Measurements from ENCODE around the gene PTPRC.
A peak's percentile ranks its signal among the peaks of the same experiment; 100 is the strongest.

The PTPRC gene

DNA sequence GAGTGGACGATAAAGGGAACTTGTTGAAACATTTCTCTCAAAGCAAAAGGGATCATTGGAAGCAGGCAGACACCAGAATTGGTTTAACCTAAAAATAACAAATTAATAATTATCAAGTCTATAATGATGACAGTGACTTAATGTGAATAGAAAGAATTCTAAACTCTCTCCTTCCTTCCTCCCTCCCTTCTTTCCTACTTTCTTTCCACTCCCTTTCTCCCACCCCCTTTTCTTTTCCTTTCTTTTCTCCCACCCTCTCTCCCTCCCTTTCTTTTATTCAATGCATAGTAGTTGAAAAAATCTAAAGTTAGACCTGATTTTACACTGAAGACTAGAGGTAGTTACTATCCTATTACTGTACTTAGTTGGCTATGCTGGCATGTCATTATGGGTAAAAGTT is 55.7 kb downstream of the PTPRC start:
- H2AFZ ChIP-seq (ENCODE audit: low read depth): no peak overlapping the region
- peaks cover under 1% of the 10 kb centered on the region for H3K4me1 ChIP-seq (ENCODE audit: low read depth, poor library complexity, severe bottlenecking)
- H3K36me3 ChIP-seq (ENCODE audit: insufficient read depth): no peaks in the 10 kb centered on the region
- H3K4me3 ChIP-seq (IDR thresholded peaks at IDR 0.05; ENCODE audit: insufficient read depth, low read depth, low read length): no peak overlapping the region
- H3K27ac ChIP-seq: no peak overlapping the region
- H4K20me1 ChIP-seq (ENCODE audit: insufficient read depth): no peaks in the 10 kb centered on the region
- no peak overlapping the region for H3K4me2 ChIP-seq
- H3K27me3 ChIP-seq (ENCODE audit: insufficient read depth, low read depth): no peaks in the 10 kb centered on the region
- TF ChIP-seq, protein P1, sequence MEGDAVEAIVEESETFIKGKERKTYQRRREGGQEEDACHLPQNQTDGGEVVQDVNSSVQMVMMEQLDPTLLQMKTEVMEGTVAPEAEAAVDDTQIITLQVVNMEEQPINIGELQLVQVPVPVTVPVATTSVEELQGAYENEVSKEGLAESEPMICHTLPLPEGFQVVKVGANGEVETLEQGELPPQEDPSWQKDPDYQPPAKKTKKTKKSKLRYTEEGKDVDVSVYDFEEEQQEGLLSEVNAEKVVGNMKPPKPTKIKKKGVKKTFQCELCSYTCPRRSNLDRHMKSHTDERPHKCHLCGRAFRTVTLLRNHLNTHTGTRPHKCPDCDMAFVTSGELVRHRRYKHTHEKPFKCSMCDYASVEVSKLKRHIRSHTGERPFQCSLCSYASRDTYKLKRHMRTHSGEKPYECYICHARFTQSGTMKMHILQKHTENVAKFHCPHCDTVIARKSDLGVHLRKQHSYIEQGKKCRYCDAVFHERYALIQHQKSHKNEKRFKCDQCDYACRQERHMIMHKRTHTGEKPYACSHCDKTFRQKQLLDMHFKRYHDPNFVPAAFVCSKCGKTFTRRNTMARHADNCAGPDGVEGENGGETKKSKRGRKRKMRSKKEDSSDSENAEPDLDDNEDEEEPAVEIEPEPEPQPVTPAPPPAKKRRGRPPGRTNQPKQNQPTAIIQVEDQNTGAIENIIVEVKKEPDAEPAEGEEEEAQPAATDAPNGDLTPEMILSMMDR (conservative IDR thresholded peaks at IDR 0.05; ENCODE audit: low read depth, low read length): no peak
- H3K79me2 ChIP-seq (ENCODE audit: insufficient read depth, low read depth): no peaks in the 10 kb centered on the region
- no peak overlapping the region for H3K9ac ChIP-seq

DNA sequence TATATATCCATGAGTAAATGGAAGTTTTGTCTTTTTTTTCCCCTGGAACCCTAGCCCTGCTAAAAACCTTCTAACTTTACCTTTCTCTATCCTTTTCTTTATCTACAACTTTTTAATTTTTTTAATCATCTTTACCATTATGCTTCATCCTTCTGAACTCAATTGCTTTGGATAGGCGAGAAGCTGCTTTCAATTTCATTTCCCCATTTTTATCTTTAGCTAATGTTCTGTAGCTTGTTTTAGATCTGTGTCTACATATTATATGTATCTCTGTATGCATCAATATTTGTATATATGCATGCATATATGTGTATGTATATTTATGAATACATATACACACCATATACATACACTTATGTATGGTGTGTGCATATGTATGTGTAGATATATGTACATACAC is 57.4 kb downstream of the PTPRC start:
- no peaks in the 10 kb centered on the region for H3K79me2 ChIP-seq (ENCODE audit: insufficient read depth, low read depth)
- TF ChIP-seq, protein P1 (conservative IDR thresholded peaks at IDR 0.05; ENCODE audit: low read depth, low read length): no peak

DNA sequence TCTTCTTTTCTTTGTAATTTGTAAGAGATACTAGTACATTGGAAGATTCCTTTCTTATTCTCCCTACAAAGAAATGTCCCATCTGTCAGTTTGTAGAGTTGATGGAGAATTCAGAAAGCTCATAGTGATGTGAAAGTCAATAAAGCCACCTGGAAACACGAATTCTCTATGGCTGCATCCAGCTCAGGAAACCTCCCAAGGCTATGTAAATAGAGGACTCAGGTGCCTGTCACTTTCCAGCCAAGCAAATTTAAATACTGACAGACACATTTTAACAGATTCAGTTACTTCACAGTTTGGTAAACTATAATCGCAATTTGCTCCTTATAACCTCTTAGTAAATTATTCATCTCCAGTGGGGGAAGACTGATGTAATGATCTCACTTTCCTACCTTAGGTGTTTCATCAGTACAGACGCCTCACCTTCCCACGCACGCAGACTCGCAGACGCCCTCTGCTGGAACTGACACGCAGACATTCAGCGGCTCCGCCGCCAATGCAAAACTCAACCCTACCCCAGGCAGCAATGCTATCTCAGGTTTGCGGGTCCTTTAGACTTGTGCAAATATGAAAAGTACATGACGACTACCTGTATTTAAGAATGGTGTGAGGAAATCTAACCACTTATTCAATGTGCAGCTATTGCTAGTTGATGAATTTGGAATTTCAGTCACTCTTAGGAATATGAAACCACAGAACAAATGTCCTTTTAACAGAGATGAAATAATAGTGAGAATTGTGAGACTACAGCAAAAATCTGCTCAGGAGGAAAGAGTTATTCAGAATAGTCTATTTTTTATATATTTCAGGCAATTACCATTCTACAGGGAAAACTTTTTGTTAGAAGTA is 60.6 kb downstream of the PTPRC start:
- no peak overlapping the region for H3K27ac ChIP-seq
- H3K79me2 ChIP-seq (ENCODE audit: insufficient read depth, low read depth): no peaks in the 10 kb centered on the region
- peaks cover 37% of the 10 kb centered on the region for H3K4me1 ChIP-seq (ENCODE audit: low read depth, poor library complexity, severe bottlenecking)
- no peaks in the 10 kb centered on the region for H3K36me3 ChIP-seq (ENCODE audit: insufficient read depth)
- no peak overlapping the region for H3K9ac ChIP-seq
- 0 out of 2 replicates have a peak, but pooled peaks cover 3% of the 10 kb centered on the region for H4K20me1 ChIP-seq (ENCODE audit: insufficient read depth)
- TF ChIP-seq, protein P1 (conservative IDR thresholded peaks at IDR 0.05; ENCODE audit: low read depth, low read length): peak; percentile 49
- H3K4me3 ChIP-seq (IDR thresholded peaks at IDR 0.05; ENCODE audit: insufficient read depth, low read depth, low read length): no peak overlapping the region
- no peaks in the 10 kb centered on the region for H3K27me3 ChIP-seq (ENCODE audit: insufficient read depth, low read depth)
- H3K4me2 ChIP-seq: no peak overlapping the region
- H2AFZ ChIP-seq (ENCODE audit: low read depth): no peak overlapping the region

More for the DNA sequence above, 57.4 kb downstream of the PTPRC start:
- Histone ChIP-seq H2AFZ (ENCODE audit: low read depth) (no peak overlapping the region), H3K36me3 (ENCODE audit: insufficient read depth) (no peaks in the 10 kb centered on the region), H3K9ac (no peak overlapping the region), H3K4me2 (no peak overlapping the region), H3K27ac (no peak overlapping the region), H3K27me3 (ENCODE audit: insufficient read depth, low read depth) (no peaks in the 10 kb centered on the region), H3K4me3 (IDR thresholded peaks at IDR 0.05; ENCODE audit: insufficient read depth, low read depth, low read length) (no peak overlapping the region), H4K20me1 (ENCODE audit: insufficient read depth) (no peaks in the 10 kb centered on the region), H3K4me1 (ENCODE audit: low read depth, poor library complexity, severe bottlenecking) (peaks cover 17% of the 10 kb centered on the region)

DNA sequence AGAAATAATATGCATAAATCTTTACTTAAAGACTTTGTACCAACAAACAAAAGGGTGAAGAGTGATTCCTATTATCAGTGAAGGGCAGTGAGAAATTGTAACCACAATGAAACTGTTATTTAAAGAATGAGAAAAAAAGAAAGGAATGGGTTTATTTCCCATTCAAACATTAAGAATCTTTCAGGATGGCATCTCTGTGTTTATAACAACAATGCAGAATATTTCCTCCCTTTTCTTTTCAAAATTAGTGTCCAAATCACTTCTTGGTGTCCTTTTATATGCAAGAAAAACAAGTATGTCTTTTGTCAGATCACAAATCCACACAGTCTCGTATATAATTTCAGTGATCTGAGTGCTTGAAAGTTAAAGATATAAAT is 61.2 kb downstream of the PTPRC start:
- no peak overlapping the region for H2AFZ ChIP-seq (ENCODE audit: low read depth)
- H3K4me2 ChIP-seq: no peak overlapping the region
- H3K79me2 ChIP-seq (ENCODE audit: insufficient read depth, low read depth): no peaks in the 10 kb centered on the region
- H4K20me1 ChIP-seq (ENCODE audit: insufficient read depth): 0 out of 2 replicates have a peak, but pooled peaks cover 3% of the 10 kb centered on the region
- no peaks in the 10 kb centered on the region for H3K36me3 ChIP-seq (ENCODE audit: insufficient read depth)
- no peak overlapping the region for H3K9ac ChIP-seq
- no peak overlapping the region for H3K4me3 ChIP-seq (IDR thresholded peaks at IDR 0.05; ENCODE audit: insufficient read depth, low read depth, low read length)
- no peaks in the 10 kb centered on the region for H3K27me3 ChIP-seq (ENCODE audit: insufficient read depth, low read depth)
- peaks cover 37% of the 10 kb centered on the region for H3K4me1 ChIP-seq (ENCODE audit: low read depth, poor library complexity, severe bottlenecking)
- TF ChIP-seq, protein P1 (conservative IDR thresholded peaks at IDR 0.05; ENCODE audit: low read depth, low read length): no peak
- H3K27ac ChIP-seq: no peak overlapping the region

Measured in KMS-11 (cell line).